Ecto neural progenitor cell (in vitro differentiated cells): ENCODE data around the gene SMG1.
"Not testable (repeated sequence)": the region's sequence is repeated elsewhere in the genome, so short reads cannot be mapped to it uniquely, and the experiment has no call there.

Source experiments
- DNase-seq: peaks from one replicate; pipeline ENCODE4 v3.0.0-alpha.2; 2018; ENCODE audit warnings: low spot score

SMG1 gene

DNA sequence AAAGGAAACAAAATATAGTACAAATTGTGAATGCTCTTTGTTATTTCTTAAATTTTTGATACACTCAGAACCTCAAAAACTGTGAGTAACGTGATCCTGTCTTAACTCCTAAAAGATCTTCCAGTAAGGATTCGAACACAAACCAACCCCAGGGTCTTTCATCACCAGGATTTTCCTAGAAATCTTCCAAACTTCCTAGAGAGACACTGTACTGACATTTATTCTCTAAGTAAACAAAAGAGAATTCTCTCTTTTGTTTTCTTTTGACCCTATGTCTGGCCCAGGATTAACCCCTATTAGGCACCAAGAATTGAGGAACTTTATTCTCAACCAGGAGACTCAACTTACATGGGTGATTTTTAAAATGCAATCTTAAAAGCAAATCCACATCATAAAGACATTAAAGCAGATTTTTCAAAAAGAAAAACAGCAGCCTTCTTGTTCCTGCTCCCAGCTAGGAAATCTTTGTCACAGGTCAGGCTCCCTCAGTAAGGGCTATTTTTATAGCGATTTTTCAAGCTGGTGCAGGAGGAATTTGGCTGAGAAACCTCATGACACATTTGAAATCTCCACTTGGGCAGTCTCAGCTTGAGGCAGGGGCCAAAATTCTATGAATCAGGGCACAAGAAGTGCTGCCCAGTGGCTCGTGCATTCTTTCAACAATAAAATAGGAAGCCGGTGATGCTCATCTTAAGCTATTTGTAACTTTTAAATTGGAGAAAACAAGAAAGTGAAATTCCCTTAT, 6.2 kb upstream of the SMG1 start:
- no peak for DNase-seq

DNA sequence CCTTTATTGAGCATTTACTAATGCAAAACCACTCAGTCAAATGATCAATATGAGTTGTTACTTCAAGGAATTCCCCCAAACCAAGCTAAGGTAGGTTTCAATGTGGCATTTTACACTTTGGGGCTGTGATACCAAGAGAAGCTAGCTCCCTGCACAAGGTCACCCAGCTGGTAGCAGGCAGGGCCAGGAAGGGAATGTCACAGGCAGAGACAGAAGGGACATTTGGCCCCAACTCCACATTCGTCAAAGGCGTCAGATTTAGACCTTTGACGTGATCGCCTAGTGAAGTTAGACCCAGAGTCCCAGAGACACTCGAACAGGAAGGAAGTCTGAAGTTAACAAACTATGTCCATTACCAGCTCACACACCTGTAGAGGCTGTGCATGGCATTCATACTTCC, 5.5 kb upstream of the SMG1 start:
- DNase-seq = no peak

DNA sequence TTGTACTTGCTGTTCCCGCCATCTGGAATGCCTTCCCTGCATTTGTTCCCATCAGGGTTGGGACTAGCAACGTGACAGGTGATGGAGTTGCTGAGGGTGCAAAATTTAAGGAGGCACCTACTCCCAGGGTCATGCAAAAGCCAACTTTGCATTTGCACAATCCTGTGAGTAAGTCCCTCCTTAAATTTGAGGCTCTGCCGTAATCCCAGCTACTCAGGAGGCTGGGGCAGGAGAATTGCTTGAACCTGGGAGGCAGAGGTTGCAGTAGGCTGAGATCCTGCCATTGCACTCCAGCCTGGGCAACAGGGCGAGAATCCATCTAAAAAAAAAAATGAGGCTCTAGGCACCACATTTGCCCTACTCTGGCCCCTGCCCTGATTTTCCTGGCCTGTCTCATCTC, 3.9 kb upstream of the SMG1 start:
- DNase-seq = not testable (repeated sequence)

DNA sequence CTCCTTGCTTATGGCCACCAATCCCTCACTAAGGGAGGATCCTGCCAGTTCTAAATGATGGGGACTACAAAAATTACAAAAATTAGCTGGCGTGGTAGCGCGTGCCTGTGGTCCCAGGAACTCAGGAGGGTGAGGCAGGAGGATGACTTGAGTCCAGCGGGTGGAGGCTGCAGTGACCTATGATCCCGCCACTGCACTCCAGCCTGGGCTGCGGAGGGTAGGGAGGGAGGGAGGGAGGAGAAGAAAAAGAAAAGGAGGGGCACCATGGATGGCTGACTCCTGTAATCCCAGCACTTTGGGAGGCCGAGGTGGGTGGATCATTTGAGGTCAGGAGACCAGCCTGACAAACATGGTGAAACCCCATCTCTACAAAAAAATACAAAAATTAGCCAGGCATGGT, 1.9 kb upstream of the SMG1 start:
- not testable (repeated sequence) for DNase-seq

DNA sequence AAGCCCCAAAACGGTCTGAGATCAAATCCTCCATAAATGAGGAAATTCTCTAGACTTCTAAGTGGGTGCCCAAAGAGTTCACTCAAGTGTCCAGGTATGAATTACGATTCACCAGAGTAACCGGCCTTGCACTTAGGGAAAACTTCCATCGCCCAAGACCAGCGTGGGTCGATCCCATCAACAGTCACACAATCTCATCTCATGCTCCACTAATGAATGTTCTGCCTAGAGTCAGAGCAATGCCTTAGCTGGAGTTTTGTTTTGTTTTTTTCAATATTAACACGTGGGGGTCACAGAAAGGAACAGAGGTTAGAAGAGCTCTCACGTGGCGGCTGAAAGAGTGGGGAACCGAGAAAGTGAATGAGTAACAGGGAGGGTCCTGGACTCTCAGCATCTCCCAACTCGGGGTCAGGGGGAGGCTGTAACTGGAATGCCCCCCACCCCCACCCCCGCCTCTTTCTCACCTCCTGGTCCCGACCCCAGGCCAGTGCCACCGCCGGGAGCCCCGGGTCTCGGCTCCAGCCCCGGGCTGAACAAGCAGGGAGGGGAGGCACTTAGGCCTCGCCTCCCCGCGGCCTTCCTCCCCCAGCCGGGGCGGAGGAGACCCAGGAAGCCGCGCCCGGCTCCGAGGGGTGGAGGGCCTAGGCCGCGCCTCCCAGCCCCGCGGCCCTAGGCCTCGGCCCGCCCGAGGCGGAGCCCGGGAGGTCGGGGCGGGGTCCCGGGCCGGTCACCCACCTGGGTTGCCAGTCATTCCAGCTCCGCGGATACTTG, 808 bp downstream of the SMG1 start:
- peak; percentile 60 for DNase-seq

DNA sequence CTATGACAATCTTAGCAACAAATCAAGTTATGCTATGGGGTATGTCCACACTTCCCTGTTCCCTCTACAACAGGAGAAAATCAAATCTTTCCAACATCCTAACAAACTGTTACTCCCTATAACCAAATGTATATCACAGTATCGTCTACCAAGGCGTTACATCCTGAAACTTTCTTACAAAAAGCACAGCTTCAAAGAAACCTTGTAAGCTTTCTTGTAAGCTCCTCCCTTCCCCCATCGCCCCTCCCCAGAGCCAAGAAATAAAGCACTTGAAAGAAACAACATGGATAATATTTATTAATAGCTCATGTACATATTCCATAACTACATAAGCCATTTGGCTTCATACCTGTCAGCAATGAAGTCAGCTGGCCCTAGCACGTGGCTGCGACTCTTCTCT, 2.3 kb downstream of the SMG1 start:
- not testable (repeated sequence) for DNase-seq

DNA sequence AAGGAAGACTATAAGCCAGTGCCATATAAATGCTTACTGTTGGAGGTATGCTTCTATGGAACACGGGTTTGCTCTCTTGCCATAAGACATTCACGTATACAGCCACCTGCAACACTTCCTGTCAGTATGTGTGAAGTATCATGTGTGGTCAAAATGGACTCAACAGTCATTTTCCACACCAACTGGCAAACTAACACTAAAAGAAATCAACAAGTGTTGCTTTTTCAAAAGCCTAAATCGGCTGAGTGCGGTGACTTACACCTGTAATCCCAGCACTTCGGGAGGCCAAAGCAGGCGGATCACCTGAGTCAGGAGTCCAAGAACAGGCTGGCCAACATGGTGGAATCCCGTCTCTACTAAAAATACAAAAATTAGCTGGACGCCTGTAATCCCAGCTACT, 3.1 kb downstream of the SMG1 start:
- not testable (repeated sequence) for DNase-seq

DNA sequence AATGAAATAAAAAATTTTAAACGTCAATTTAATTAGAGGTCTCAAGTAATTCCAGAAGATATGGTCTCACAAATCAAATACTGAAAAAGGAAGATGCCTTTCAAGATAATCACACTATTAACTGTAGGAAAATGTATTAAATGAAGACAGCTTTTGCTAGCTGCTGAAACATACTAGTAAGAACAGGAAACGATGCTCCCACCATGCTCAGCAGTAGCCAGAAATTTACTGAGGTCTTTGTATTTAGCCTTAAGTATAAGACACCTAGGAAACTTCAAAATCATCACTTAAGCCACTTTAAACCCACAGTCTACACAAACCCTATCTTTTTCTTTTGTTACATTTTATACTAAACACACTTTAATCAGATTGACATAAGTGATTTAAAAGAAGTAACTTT, 16.6 kb downstream of the SMG1 start:
- not testable (repeated sequence) for DNase-seq

DNA sequence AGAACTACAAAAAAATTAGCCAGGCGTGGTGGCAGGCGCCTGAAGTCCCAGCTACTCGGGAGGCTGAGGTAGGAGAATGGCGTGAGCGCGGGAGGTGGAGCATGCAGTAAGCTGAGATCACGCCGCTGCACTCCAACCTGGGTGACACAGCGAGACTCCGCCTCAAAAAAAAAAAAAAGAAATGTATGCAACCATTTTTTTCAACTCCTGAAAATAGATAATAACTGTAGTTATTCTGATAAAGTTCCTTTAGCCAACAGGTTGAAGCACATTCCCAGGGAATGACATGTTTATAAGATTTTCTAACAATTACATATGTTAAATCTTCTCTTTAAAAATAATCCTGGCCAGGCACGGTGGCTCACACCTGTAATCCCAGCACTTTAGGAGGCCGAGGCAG, 17.5 kb downstream of the SMG1 start:
- DNase-seq = not testable (repeated sequence)

DNA sequence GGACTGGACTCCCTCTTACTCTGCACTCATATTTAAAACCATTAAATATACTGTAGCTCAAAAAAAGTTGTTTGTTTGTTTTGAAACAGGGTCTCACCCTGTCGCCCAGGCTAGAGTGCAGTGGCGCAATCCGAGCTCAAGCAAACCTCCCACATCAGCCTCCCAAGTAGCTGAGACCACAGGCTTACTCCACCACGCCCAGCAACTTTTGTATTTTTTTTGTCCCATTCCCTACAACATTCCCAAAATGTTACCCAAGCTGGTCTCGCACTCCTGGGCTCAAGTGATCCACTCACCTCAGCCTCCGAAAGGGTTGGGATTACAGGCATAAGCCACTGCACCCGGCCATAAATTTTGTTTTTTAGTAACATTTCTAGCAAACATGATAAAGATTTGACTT, 23.4 kb downstream of the SMG1 start:
- not testable (repeated sequence) for DNase-seq

DNA sequence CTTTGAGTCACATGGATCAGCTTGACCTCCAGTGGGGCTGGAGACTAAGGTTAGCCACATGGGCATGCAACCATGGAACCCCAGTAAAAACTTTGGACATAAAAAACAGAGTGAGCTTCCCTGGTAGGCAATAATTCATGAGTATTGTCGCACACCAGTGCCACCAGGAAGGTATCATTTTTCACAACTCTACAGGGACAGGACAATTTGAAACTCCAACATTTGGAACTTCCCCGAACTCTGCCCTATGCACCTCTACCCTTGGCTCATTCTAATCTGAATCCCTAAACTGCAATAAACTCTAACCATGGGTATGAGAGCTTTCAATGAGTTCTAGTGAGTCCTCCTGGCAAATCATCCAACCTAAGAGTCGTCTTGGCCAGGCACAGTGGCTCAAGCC, 24.2 kb downstream of the SMG1 start:
- not testable (repeated sequence) for DNase-seq

DNA sequence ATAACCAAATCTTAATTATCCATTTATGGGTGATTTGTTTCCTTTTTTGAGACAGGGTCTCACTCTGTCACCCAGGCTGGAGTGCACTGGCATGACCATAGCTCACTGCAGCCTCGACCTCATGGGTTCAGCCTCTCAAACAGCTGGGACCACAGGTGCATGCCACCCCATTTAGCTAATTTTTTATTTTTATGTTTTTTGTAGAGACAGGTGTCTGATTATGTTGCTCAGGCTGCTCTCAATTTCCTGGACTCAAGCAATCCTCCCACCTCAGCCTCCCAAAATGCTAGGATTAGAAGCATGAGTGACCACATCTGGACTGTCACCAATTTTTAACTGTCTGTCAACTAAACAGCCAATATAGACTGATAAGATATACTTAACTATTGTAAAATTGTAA, 25.0 kb downstream of the SMG1 start:
- not testable (repeated sequence) for DNase-seq

DNA sequence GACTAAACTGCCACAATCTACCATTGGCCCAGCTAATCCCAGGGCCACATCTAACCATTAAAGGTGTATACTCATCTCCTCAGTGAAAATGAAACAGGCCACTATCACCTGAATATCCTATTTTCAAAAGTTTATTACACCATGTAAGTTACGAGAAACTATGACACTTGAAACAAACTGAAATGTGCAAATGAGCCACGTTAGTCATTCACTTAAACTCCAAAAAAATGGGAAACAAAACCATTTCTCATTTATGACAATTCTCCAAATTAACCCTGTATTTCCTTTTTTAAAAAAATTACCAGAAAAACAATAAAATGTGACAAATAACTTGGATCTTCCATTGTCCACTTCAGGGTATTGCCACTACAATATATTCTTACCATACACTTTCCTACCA, 41.8 kb downstream of the SMG1 start:
- DNase-seq = not testable (repeated sequence)

DNA sequence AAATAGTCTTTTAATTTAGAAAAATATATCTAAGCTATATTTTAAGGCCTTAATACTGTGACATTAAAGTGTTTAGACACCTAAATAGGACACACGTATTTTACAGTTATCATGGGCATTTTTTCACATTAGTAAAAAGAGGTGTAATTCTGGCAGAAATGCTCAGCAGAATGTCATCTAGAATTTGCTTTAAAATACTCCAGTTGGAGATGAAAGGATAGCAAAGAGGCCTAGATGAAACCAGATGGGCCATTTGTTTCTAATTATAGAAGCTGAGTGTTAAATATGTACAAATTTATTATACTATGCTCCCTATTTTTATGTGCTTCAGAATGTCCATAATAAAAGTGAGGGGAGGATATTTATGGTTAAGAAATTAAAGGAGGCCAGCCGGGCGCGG, 48.5 kb downstream of the SMG1 start:
- DNase-seq = not testable (repeated sequence)

DNA sequence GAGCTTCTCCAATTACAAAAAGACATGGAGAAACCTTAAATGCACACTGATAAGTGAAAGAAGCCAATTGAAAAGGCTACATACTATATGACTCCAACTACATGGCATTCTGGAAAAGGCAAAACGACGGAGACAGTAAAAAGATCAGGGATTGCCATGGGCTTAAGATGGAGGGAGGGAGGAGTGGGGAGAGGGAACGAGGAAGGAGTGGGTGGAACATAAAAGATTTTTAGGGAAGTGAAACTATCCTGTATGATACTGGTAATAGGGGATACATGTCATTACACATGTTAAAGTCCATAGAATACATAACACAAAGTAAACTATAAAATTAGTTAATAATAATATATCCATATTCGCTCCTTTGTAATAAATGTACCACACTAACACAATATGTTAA, 48.9 kb downstream of the SMG1 start:
- not testable (repeated sequence) for DNase-seq

DNA sequence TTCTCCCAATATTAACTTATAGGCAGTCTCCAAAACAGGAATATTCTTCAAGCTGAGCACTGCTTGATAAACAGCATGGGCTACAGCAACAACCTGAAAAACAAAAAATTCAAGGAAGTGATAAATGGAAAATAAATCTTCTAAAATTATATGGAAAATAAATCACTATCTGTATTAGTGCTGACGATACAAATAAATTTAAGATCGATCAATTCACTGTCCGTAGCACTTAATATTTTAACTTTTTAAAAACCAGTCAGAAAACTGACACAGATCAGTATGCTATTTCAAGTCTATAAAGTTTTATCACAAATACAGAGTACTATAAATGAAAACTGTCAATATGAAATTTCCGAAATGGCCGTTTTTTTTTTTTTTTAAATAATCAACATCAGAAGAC, 49.9 kb downstream of the SMG1 start:
- DNase-seq = not testable (repeated sequence)

DNA sequence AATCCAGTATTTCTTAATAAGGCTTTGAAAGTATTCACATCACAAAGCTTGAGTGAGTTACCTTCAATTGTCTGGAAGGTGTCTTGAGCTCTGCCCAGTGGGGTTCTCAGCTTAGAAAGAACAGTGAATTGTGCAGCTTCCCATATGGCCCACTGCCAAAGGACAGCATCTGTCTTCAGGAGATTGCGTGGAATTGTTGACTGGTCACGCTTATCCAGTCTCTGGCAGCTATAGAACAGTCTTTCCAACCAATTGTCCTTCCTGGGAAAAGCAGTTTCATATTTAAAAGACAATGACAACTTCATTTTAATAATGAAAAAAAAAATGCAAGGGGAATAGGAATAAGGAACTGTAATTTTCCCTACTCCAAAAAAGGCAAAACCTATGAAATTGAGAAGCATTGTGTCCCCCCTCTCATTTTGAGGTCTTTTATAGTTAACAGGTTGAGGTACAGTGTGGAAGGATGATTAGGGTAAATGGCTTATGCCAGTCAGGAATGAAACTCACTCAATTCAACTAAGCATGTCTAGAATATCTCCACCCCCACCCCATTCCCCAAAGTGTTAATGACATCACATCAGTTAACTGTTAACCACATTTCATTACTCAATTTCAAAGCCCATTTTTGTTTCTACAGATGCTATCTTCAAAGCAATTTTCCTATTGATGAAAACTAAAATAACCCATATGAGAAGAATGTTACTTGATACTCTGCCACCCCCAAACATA, 57.0 kb downstream of the SMG1 start:
- DNase-seq = not testable (repeated sequence)

DNA sequence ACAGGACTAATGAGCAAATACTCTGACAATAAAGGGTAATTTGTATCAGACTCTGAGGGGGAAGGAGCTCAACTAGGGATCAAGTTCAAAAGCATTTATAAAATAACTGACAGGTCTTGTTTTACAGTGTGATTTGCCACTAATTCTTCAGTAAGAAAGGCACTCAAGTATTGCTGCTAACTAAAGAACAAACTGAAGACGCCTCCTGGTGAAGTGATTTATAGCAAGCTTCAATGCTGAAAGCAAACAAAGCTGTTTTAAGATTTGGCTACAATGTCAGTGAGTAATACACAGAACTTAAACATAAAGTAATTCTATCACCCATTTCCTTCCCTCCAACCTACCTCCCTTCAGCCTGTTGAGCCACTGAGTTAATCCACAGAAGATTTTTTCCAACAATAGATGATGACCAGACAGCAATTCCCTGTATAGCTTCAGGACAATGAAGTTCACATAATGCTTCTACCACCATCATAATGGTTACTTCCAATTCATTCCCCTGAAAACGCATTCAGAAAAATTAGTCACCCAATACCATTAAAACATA, 59.9 kb downstream of the SMG1 start:
- not testable (repeated sequence) for DNase-seq

DNA sequence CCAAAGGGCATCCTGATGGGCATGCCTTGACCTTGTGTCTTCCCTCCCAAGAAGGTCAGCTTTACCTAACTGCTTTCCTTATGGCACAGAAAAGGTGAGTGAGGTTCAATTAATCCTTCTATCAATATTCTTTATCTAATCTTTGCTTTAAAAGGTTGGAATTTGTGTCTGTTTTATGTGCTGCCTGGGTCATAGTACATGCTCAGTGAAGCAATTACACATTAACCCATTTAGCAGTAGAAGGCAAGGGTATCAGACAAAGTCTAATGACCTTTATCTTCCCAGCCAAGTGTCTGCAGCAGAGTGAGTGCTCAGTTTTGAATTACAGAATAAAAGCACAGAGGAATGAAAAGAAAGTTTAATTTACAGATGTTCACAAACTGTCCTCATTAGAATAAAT, 63.3 kb downstream of the SMG1 start:
- DNase-seq = not testable (repeated sequence)

DNA sequence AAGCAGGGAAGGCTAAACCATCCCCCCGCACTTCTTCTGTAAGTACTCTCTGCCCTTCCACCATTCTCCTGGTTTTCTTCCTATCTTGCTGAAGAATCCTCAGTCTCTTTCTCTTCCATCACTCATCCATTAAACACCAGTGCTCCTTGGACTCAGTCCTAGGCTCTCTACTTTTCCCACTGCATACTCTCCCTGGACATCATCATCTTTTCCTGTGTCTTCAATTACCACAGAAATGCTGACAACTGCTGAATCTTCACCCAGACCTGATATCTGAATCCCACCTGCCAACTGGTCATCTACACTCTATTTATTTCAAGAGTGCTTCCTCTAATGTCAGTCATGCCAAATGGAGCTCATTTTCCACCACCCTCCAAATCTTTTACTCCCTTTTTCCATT, 71.0 kb downstream of the SMG1 start:
- no peak for DNase-seq

DNA sequence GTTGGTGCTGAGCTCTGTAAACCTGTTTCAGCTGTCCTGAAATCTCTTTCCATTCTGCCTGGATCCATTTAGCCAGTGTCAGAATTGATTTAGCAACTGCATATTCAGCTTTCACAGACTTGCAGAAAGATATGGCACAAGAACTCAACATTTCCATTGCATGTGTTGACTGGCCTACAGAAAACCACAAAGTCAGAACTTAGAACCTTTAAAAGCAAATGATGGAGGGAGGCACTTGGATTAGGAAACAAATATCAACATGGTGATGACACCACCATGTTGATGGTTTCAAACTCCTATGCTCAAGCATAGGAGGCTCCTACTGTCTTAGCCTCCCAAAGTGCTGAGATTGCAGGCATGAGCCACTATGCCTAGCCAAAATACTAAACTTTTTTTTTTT, 72.5 kb downstream of the SMG1 start:
- no peak for DNase-seq

DNA sequence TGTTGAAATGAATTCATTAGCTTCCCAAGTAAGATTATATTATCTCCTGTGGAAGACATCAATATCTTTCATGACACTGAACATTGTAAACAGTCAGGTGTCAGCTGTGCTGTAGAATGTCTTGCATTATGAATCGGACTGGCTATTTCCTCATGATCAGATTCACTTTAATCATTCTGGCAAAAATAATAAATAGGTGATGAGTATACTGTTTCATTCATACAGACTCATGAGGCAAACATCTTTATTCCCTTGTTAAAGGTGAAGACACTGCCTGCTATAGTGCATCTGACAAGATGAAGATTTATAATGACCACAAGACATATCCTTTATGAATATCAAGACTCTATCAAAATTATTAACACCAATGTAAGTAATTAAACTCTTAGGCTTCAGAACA, 73.6 kb downstream of the SMG1 start:
- no peak for DNase-seq

DNA sequence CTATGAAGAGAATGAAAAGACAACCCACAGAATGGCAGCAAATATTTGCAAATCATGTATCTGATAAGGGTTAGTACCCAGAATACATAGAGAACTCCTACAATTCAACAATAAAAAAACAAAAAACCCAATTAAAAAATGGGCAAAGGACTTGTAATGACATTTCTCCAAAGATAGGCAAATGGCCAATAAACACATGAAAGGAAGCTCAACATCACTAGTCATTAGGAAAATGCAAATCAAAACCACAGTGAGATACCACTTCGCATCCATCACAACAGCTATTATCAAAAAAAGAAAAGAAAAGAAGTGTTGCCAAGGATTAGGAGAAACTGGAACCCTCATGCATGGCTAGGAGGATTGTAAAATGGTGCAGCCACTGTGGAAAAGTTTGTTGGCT, 79.8 kb downstream of the SMG1 start:
- DNase-seq = no peak
